Activated CD8-positive, alpha-beta memory T cell treated with anti-CD3 and anti-CD28 coated beads, Interleukin-2, amount 50 U/mL, for 24 hours (primary cell): Measurements from ENCODE around the gene ITPRID1.

ENCODE experiments used
- DNase-seq: peaks from one replicate; pipeline ENCODE4 v3.0.0-alpha.2; 2020; ENCODE audit errors: extremely low read depth

The ITPRID1 gene

DNA sequence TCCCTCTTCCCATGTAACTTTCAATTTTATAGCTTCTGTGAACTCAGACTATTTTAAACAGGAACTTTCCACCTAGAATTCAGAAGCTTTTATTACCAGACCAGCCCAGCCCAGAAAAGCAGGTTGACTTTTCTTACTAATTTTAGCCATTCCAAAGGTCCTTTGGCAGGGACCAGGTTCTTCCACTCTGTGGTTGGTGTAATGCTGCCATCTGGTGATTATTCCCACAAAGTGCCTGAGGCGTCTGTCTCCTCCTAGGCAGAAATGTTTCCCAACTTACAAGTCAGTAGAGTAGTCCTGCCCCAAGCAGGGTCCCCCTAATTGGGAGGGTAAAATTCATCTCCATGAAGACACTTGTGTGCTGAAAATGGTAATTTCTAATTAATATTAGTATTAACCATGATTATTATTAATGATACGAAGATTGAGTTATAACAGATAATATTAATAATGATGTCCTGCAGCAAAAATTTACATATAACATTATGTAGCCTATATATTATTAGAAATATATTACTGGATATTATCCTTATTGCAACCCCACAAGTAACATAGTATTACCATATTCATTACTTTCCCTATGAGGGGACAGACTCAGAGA, 120.1 kb downstream of the ITPRID1 start:
- DNase-seq, result no peak

DNA sequence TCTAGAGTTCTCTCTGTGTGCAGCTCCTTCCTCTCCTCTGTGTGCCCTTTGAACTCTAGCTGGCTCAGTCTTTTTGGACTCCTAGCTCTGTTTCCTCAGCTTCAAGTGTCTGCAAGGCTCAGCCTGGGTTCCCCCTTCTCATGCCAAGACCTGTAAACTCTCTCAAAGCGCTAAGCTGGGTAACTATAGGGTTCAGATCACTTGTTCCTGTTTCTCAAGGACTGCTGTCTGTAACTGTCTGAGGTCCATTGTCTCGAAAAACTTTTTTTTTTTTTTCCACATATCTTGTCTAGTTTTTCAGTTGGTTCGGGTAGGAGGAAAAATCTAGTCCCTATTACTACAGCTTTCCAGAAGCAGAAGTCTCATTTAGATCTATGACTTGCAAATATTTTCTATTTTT, 126.5 kb downstream of the ITPRID1 start:
- no peak for DNase-seq

DNA sequence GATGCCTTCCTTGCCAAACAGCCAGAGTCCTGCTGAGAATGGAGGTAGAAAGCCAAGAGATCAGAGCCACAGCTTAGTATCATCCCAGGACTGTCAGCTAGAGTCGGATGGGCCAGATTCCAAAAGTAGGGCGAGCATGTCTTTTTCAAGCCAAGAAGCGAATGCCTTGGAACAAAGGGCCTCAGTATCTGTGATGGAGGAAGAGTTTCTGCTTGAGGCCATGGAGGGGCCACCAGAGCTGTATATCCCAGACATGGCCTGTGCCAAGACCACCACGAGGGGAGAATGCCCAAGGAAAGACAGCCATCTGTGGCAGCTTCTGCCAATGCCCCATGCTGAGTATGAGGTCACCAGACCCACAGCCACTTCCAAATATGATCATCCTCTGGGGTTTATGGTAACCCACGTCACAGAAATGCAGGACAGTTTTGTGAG, 128.8 kb downstream of the ITPRID1 start:
- DNase-seq, result no peak

DNA sequence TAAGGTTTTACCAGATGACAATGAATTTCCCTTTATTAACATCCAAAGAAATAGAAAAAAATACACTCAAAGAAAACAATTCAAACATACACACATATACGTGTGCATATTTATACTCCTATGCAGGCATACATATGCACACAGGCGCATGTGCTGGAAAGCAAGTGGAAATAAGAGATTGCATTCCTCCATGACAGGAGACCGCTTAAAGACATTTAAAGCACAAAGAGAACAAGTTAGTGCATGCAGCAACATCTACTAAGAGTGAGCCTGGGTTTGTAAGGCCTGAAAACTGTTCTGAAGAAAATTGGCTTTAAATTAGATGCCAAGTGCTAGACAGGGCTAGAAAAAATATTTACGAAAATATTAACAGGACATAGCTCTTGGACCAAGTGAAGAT, 133.1 kb downstream of the ITPRID1 start:
- no peak for DNase-seq

DNA sequence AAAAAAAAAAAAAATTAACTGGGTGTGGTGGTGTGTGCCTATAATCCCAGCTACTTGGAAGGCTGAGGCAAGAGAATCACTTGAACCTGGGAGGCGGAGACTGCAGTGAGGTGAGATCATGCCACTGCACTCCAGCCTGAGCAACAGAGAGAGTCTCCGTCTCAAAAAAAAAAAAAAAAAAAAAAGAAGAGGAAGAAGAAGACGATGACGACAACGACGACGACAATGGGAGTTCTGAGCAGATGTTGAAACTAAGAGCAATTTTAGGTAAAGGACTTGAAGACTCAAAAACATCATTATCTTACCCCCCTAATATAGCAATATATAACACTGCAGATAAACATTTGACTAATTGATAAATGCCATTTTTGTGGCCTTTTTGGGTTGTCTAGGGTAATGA, 133.6 kb downstream of the ITPRID1 start:
- DNase-seq, result no peak

DNA sequence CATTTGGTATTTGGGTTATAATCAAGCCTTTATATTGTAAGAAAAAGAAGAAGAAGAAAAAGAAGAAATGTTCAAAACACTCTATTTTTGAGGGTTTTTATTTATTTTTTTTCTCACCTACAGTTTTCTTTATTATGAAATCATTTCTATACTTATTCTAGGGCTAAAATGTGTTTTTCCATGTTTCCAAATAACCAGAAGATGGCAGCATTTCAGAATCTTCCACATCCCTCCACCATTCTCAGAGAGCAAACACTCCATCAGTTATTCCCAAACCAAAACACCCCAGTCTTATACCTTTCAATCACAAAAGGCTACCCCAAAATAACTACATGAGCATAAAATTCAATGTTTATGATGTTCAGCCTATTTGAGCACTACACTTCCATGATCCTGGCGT, 134.4 kb downstream of the ITPRID1 start:
- no peak for DNase-seq

DNA sequence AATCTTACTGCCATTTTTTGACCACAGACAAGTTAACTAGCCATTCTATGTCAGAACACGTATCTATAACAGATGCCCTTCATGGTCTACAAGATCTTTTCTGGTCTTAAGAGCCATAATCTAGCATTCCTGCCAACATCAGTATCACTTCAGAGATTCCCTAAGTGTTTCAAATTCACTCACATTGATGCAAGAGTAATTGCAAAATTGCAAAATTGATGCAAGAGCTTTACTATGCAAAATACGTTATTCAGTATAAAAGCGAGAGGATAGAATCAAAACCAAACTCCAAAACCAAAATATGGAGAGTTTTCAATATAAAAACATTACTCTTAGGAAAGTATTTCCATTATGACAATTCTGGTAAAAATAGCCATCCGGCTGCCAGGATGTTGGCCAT, 135.0 kb downstream of the ITPRID1 start:
- no peak for DNase-seq

DNA sequence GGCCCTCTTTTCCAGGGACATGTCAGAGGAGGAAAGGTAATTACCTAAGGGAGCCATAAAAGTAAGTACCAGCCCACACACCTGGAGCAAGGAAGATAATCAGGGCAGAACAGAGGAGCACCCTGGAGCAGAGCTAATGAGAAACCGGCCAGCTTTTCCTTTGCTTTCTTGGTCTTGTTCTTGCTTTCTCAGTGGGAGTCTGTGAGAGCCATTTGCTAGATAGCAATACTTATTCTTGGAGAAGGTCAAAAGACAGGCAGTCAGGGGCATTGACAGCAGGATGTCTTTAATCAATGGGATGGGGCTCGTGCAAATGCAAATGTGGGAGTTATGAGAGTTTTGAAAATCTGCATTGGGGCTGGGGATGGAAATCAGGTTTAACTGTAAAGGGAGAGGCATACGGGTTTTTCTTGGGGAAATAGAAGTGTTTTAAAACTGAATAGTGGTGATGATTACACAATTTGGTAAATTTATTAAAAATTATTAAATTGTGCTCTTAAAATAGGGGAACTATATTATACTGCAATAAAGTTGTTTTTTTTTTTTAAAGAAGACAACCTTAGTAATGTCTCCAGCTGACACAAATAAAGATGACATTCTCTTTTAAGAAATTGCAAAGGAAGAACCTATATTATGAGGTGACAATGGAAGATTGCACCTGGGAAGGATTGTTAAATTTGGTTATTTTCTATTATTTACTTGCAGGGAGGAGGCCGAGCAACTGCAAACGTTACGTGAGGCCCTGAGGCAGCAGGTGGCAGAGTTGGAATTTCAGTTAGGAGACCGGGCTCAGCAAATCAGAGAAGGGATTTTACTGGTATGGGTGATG, 137.6 kb downstream of the ITPRID1 start:
- DNase-seq, result no peak

DNA sequence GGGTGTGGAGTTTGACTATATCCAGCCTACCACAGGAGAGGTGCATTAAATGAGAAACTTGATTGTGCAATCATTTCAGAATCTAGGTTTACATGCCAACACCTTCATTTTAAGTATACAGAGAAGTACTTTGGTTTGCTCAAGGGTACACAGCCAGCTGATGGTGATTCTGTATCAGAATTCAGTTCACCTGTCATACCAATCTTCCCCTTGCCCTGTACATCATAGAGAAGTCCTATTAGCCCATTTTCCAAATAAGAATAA, 138.1 kb downstream of the ITPRID1 start:
- no peak for DNase-seq

DNA sequence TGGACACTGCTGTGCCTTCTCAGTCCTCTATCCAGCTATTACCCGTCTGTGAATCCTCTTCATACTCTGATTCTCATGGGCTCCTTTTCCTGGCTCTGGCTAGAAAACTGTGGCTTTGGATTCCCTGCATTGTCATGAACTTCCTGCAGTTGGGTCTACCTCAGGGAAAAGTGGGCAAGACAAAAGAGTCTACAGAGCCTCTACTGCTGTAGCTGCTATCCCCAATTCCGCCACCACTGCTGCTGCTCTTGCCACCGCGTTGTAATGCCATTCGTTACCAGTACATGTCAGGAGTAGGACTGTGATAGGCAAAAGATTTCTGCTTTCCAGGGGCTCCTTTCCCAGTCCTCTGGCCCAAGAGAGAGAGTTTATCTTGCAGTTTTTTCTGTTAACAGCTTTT, 149.2 kb downstream of the ITPRID1 start:
- no peak for DNase-seq

DNA sequence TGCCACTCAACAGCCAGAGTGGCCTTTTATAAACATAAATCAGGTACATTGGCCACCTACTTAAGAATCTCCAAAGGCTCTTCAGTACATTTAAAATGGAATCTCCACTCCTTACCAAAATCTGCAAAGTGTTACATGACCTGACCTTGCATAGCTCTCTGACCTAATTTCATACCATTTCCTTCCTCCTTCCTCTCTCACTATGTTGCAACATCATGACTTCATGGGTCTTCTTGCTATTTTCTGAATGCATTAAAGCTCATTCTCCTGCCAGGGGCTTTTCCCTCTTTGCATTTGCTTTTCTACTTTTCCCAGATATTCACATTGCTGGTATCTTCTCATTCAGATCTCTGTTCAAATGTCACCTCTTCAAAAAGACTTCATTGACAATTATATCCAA, 151.0 kb downstream of the ITPRID1 start:
- DNase-seq, result no peak

DNA sequence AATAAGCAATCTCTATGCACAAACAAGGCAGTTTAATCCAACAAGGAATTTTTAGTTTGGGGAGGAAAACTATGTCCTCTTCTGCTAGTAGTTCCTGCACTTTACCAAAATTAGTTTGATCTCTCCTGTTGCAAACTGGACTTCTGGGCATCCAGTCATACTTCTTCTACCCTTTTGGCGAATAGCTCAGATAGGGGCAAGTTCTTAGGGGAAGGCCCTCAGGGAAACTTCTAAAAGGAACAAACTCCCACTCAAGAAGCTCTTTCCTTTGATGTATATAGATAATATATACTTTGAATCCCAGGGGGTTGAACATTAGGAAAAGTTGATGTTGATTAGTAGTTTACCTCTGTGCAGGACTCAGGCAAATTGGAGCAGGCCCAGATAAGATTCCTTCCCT, 151.7 kb downstream of the ITPRID1 start:
- DNase-seq, result no peak

DNA sequence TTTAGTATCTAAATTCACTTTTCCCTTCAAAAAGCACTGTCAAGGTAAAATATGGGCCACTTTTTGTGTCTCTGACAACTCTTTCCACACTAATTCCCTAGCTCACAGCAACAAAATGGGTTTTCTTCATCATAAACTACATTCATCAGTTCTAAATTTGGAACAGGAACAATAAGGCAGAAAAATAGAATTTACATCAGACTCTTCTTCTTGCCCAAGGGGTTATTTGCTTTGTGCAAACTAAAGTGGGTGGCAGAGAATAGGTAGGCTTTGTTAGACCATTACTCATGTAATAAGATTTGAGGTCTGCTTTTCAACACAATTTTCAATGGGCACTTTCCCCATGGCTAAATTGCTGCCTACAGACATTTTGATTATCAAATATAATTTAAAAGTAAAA, 155.6 kb downstream of the ITPRID1 start:
- DNase-seq, result no peak

DNA sequence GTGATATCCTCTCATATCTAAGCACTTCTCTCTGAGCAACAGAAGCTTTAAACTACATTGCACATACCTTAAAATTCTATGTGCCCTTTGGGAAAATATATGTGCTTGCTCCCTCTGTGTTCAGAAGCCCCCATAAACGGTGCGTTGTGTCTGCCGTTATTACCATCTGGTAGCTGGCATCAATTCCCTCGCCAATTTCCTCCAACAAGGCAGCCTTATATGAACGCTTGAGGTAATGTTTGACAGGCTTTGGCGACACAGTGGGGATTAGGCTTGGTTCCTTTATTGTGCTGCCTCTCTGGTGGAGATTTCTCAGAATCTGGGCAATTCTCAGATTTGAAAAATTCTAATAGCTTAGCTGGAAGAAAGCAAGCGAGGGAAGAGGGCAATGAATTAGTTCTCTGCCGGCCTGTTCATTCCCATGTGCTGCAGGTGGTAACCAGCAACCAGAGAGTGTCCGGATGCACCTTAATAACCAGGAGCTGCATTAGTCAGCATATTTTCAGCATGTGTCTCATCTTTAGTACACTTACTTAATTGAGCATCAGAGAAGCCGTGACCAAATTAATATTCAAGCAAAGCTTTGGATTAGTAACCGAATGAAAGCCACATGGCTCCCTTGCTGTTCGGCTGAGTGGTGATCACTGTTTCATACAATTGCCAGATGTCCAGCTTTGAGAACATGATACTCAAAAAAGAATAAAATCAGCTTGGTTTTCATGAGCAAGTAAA, 165.8 kb downstream of the ITPRID1 start:
- DNase-seq, result no peak

DNA sequence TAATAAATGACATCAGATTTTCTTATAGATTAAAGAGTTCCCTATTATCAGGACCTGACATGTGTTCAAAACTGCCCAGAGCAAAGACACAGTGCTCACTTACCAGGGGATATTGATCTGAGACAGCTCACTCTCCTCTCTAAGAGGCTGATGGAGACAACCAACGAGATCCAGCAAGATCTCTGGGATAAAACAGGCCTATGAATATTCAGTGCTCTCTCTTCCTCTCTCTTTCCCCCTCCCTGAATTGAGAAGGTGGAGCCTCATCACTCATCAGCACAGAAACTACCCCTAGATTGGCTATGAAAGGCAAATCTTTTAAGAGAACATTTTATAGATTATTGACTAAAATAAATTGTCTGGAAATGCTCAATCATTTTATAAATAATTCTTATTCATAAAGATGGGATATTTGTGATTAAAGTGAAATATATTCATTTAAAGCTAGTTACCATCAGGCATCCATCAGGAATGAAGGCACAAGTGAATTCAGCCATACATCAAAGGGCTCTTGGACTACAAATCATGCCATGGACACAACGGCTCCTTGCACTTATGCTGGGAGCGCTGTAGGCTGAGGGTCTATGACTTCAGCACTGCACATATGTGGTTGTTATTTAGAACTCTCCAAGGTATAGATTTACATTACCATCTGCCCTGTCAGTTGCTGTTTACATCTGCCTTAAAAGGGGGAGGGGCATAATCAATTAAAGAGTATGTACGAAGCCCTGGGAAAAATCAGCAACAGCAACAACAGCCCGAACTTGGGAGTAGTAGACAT, 169.7 kb downstream of the ITPRID1 start:
- no peak for DNase-seq

DNA sequence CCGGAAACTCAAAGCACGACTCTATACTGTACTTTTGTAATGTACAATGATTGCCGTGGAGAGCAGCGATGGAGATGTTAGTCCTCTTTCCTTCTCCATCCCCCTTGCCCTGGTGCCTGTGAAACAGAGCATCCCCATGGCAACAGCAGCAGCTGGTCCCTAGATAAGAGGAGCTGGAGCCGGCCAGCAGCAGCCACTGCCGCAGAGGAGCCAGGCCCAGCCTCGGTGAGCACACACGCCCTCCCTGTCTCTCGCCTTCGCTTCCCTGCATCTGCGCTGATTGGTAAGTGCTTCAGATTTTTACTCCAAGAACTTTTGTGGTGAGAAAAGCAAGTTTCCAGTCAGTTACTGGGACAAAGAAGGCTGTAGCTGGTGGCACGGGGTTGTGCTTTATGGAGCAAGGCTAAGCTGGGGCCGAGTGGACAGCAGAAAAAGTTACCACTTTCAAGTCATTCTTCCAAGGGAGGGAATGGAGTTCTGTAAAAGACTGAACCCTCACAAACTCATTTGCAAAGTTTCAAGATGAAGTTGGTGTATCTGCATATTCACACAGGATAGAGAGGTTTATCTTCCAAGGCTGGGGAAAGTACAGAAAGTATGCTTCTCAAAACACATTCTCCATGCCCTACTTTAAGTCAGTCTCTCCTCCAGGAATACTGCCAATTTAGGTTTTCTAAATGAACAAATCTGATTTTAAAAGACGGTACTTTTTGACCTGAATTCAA, 173.3 kb downstream of the ITPRID1 start, which contains the start of gene PPP1R17:
Gene PPP1R17 (plus strand): TSS at position 192 of the 725 bp plus-strand sequence. CDS start 5,227 bp downstream, outside the sequence.
- DNase-seq, result no peak

DNA sequence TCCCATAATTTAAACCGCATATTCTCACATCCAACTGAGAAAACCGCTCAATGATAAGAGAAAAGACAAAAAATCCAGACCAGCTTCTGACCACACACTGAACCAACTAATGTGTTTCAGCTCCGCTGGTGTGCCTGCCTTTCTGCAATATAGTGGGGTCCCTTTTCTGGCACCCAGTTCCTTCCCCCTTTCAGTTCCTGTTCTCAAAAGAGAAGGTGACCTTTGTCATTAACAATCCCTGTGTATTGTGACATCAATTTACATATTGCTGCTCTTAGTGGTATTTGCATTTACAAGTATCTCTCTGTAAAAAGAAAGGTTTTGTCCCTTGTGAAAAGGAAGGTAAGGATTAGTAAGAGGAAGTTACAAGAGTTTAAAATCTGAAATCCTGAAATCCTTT, 174.5 kb downstream of the ITPRID1 start:
- DNase-seq, result no peak

DNA sequence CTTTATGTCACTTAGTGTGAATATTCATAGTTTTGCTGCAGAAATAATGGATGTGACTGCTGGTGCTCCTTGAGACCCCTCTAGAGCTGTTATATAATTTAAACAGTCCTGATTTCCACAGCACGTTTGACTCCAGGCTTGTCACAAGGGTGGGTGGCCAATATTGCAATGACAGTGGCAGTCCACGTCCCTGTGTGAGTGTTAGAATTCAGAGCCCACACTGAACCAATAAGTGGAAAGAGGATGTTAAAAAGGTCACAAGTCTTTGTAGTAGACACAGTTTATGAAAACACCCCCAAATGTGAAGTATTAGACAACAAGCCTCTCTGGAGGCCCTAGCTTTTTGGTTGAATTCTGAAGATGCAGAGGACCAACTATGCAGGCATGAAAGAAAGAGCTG, 175.1 kb downstream of the ITPRID1 start:
- no peak for DNase-seq

DNA sequence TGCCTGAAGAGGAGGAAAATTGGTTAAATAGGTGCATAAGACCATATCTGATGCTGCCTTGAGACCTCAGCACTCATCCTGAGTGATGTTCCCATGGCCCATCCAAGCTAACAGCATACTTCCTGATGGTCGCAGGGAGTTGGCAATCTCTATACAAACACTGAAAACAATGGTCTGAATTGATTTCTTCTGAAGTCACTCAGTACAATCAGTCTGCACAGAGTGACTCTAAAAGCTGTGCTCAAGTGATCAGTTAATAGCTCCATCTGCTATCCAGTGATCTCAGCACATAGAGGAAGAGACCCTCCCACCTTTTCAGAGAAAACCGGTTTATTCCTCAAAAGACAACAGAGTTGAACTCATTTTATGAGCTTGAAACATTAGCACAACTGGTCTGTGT, 177.0 kb downstream of the ITPRID1 start:
- no peak for DNase-seq

DNA sequence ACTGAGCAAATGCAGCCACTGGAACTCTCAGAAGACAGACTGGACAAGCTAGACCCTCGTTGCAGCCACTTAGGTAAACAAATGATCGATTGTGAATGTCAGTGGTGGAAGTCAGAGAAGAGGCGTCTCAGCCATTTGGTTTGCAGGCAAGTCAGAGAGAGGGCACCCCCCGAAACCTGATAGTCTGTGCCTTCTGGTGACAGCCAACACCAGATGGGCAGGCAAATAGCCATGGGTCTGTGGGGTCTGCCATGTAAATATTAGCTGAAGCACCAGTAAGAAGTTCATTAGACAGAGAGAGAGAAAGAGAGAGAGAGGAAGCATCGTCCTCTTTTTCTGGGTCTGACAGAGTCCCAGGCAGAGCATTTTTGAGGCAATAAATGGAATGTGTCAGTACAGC, 178.6 kb downstream of the ITPRID1 start:
- no peak for DNase-seq

DNA sequence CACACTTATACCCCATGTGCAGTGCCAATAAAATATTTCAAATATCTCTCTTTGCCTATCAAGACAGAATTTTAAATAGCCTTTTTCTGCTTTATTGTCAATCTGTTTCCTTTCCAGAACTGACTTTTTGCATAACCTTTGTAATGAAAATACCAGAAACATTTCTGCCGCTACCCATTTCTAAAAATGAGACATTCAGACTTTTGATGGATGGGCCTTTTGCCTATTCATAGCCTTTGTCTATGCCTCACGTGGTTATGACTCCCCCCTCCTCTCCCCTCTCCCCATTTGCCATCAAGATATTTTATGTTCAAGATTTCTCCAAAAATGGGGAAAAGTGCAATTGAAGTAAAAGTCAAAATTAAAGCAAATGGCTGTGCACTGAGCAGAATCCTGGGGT, 179.0 kb downstream of the ITPRID1 start:
- no peak for DNase-seq
